NCI-H2029 (cell line): Measurements from ENCODE around the gene VWA8.

Experiments
- DNase-seq: peaks from one replicate; lab custom pipeline; 2025; lab: John Stamatoyannopoulos, UW

VWA8 gene

DNA sequence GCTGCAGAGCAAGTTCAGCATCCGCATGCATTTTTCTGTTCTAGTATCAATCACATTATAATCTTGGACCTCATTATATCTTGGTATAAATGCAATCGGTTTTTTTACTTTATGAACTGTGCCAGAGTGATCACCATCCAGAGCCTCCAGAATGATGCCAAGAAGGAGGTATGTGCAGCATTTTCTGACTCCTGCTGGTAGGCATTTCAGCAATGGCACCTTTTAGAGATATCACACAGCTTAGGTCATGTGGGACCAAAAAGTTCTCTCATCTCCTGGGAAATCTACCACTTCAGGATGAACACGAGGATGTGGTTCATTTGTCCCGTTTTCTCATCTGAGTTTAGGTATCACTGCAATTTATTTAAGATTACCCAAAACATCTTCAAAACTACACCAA is 220.4 kb downstream of the VWA8 start:
- no peak for DNase-seq

DNA sequence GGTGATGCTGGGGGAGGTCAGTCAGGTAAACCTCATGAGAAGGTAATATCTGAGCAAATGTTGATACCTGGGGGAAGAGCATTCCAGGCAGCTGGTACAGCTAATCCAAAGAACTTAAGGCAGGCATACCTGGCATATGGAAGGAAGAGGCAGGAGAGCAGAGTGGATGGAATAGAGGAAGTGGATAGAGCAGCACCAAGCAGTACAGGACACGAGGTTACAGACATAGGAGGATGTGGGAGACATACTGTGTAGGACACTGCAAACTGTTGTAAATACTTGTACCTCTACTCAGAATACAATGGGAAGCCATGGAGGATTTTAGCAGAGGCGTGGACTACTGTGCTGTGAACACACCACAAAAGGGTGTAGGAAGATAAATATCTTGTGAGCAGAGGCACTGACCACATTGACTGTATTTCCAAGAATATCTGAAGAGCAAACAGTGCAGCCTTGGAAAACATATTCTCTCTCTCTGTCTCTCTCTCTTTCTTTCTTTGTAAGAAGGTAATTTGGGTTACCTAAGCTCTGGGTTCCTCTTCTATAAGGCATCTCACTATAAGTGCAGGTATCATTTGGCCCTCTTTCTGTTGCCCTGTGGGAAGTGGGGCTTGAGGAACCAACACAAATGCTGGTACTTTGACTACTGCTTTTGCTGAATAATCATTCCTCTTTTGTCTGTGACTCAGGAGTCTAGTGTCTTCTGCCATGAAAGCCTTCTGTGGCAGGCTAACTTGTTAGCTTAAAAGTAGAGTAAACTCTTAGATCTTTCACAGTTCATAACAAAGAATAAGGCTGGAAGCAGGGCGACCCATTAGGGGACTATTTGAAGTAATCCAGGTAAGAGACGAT is 238.0 kb downstream of the VWA8 start:
- no peak for DNase-seq

DNA sequence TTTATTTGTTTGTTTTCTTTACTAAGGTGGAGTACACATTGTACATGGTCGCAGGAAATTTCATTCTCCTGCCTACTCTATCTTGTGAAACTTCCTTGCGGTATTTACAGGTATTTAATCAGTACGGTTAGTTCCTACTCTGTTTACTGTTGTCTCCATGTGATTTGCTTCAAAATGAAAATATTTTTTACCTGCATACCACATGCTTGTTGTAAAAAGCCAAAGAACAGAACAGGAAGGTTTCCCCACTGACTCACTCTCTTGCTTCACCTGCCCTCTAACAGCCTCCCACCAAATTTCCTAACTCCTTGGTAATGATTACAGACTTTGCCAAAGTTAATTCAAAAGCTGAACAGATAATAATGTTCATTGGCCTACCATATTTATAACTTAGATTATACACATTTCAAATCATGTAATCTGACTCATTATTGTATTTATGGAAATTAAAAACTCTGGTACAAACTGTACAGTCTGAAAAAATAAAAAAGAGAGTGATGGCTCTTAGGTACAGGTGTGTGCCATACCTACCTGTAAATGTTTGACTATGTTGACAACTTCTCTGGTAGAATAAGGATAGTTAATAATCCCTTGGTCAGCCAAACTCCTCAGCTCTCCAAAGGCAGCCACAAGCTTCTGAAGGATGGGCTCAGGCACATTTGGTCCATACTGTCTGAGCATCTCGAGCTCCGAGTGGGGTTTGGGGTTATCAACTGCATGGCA is 239.9 kb downstream of the VWA8 start:
- DNase-seq = no peak

DNA sequence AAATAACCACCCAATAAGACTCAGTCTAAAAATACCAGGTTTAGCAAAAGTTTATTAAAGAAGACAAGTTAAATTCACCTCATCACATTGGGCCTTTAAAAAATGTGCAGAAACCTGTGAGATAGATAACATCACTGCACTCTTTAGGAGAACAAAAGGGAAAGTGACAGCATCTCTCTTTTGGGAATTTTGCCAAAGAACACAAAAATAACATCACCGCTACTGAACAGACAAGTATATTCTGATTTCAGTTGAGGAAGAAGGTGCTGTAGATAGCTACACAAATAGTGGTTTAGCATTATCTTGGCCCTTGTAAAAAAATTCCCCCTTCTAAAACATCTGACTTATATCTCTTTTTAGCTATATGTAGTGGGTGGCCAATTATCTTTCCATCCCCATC is 244.7 kb downstream of the VWA8 start:
- DNase-seq = peak; percentile 14

DNA sequence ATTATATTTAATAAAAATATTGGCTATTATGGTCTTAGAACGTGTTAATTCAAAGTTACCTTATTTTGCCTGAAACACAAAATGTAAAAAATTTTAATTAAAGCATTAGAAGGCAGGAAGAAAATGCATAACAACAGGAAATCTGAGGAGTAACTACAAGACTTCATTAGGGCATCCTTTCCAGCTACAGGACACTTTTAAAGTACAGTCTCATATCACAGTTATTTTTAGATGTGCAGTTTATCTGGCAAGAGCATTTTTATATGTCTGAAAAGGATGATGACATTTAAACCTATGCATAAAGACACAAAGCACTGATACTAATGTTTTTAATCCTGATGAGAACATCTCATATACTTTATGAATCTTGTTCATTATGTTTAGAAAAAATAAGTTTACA is 247.5 kb downstream of the VWA8 start:
- no peak for DNase-seq

DNA sequence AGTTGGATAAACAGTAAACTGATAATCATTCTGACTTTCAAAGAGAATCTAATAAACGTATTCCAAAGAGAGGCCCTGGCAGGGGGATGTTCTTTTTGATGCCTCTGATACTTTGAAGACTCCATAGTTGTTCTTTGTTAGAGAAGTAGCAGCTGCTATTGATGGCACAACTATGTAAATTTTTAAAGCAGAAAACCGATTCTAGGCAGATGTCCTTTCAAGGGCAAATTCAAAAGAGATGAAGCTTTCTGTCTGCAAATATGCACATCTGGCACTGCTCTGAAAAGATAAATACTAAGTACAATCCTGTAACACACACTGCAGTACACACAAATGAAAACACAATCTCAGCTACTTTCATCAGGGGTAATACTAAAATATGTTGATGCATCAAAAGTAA is 250.1 kb downstream of the VWA8 start:
- no peak for DNase-seq

DNA sequence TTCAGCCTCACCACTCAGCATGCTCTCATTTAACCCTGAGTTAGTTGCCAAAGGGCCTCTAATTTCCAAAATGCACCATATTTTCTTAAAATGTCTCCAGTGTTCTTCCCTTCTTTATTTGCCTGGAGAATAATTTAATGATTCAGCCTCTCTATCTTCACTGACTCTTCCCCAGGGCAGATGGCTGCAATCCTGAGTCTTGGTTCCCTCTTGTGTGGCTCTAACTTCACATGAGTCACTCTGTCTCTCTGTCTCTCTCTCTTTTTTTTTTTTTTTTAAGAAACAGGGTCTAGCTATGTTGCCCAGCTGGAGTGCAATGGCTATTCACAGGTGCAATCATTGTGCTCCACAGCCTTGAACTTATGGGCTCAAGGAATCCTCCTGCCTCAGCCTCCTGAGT is 251.4 kb downstream of the VWA8 start:
- DNase-seq = no peak

DNA sequence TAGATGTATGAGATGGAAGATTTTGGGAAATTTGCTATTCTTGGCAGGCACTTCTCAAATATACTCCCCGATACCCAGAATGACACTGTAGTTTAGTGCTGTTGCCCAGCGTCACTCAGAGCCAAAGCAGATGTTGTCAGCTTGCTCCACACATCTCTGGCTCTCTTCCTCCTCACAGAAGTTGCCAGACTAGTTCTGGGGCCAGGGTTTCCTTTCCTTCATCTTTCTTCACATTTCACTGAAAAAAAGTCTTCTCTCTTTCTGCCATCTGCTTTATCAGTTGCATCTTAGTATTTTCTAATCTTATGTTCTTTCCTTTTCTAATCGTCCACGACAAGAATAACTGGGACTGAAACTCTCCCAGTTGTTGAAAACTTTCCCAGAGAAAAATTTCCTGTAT is 252.2 kb downstream of the VWA8 start:
- no peak for DNase-seq

DNA sequence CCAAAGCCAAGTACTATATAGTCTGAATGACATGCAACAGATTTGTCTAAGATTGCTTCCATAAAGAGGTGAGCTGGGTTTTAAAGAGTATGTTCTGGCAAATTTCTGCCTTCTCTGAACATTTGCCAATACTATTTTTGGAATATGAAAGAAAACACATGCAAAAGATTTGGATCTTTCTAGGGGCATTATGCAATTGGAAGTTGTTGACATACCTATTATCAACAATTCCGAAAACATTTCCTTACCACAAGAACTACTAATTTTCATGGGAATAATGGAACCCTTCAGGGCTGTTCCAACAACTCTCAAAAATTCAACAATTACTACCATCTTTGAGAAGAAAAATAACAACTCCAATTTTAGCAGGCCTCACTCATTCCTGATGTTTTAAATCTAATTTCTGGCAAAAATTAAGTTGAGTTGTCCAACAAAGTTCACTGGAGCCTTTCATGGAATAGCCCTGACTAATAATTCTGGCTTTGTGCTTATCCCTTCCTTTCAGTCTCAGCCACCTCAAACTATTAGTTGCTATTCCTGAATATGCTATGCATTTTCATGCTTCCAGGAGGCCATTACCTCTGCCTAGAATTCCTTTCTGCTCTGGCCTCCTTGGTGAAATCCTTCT is 253.6 kb downstream of the VWA8 start:
- DNase-seq = no peak

DNA sequence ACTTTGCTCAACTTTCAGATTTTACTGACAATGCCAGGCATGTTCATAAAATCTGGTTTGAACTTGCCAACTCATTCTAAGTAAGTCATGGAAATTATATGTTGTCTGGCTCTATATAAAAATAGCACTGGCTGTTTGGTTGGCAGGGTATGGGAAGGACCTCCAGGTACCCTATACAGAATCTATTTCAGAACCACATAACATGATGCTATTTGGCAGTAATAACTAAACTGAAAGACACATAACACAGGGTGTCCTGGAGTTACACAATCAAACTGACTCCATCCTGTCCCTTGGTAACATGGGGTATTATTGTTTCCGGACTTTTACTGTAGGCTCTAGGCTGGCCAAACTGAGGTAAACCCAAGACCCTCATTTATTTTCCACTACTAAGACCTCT is 254.8 kb downstream of the VWA8 start:
- no peak for DNase-seq

DNA sequence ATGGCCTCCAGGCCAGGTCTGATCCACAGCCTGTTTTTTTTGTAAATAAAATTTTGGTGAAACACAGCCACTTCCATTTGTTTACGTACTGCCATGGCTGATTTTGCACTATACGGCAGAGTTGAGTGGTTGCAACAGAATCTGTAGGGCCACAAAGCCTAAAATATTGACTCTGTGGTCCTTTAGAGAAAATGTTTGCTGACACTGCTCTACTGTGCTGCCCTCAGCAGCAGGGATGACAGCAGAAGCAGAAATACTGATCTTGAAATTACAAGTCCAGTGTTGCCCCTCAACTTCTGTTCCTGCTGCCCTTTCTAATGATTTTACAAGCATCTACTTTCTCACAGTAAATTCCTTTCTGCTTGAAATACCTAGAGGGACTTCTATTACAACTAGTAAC is 258.4 kb downstream of the VWA8 start:
- no peak for DNase-seq

DNA sequence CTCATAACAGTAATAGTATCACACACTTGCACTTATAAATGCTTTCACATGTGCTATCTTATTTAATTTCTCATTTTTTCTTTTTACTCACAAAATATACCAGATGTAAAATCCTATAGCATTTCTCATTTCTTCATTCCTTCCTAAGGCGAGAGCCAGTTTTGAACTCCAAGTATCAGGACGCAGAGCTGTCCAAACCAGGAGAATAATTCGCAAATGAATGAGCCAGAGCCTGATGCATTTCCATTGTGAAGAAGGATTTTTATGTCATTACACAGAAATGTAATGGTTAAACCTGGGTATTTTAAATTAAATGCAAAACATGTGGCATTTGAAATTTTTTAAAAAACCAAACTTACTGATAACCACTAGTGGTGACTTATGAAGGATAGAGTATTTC is 259.2 kb downstream of the VWA8 start:
- DNase-seq = no peak

DNA sequence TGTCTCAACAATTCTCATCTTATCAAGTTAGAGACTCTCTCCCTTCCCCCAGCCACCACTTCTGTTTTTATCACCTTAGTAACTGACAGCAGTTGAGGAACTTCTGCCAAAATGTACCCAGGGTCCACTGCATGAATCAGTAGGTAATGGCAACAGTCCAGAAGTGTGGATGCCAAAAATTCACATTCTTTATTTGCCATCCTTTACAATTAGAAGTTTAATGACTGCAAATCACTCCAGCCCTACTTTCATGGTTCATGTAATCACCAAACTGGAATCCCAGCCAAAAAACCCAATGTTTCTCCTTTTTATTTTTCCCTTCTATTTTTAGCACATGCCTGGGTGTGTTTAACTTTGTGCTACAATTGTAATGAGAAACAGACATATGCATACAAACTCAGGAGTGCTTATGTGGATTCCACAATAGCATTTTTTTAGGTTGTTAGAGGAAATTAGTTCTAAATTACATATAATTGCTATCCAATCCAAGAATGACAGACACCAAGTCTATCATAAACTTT is 260.1 kb downstream of the VWA8 start:
- peak; percentile 34 for DNase-seq

DNA sequence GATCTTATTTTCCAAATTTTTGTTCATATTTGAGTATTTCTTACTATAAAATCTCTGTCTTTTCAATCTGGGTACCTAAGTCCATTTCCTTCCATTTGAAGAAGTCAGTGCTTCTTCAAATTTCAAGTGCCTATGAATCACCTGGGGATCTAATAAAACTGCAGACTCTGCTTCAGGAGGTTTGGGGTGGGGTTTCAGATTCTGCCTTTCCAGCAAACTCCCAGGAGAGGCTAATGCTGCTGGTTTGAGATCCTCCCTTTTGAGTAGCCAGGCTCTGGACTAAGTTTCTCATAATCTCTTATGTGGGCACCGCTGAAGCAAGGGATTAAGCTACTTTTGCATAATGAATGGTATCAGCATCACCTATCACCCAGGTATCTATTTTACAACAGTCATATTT is 261.1 kb downstream of the VWA8 start:
- DNase-seq = no peak

DNA sequence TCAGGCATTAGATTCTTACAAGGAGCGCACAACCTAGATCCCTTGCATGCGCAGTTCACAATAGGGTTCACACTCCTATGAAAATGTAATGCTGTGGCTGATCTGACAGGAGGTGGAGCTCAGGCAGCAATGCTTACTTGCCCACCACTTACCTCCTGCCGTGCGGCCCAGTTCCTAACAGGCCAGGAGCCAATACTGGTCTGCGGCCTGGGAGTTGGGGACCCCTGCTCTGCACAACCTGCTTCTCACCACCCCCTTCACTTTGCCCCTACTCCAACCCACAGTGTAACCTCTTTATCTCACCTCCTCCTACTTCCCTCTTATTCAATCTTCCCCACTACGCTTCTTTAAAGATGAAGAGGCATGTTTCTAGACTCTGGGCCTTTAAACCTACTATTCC is 263.3 kb downstream of the VWA8 start:
- DNase-seq = no peak

DNA sequence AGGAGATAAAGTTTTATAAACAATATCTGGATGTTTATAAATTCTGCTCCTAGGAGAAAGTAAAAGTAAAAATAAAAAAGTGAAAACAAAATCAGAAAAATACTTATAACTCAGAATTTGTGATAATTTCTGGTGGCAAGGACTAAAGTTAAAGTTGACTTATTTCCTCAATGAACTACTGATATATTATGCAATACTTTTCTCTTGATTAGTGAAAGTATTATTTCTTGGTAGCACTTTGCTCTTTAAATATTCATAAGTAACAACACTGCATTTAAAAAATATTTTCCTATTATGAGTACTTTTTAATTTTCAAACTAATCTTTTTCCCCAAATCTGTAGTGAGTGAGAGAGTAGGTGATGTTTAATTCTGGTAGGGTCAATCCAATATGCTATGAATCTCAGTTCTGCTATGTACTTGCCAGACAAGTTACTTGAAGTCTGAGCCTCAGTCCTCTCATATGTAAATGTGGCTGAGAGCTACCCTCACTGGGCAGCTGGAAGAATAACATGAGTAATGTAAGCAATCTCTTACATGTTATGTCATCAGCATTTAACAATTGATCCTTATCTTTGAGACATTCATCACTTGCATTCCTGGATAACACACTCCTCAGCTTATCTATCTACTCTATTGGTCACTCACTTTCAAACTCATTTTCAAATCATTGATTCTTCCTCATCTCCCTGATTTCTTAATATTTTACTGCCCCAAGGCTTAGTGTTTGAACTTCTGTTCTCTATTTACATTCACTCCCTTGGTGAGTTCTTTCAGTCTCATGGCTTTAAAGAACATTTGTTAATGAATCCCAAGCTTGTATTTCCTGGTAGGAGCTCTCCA is 264.5 kb downstream of the VWA8 start:
- DNase-seq = no peak

DNA sequence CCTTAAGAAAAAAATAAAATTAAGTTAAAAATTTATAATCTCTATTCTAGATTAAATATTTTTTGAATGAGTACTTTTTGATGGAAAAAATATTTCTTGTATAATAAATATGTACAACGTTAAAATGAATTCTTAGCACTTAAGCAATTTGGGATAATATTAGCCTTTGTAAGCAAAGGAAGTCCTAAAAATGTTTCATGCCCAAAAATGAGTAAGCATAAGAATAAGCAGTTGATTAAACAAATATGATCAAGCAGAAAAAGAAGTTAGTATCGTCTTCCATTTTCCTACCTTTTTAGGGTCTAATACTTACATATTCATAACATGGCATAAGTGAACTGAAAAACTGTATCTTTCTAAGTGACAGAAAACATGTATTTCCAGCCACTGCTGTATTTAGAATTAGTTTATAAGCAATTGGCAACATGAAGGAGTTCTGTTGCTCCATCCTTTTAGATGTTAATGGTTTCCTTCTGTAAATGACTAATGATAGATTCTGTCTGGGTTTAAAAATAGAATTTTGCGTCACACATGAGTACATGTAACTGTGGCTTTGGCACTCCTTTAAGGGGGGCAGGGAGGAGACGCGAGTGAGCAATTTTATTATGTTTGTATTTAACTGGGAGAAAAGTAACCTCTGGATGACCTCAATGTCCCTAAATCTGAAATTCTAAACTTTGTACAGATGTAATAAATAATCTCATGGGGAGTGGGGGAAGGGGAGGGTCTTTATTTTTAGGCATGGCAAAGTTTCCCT is 266.2 kb downstream of the VWA8 start:
- DNase-seq = no peak

DNA sequence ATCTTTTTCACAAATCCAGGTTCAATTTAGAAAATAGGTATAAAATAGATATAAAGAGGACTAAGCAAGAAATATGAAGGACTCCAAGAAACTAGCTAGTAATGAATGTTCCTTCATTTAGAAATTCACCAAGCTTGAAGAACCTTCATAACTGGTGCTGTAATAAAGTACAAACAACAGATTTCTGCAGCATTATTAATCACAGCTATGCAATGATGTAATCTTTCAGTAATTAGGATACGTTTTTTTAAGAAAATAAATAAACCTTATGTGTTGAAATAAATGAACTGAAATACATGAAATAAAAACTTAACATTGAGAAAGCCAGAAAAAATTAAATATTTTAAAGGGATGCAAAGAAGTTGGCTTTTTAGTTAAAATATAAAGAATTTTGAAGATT is 267.5 kb downstream of the VWA8 start:
- no peak for DNase-seq

DNA sequence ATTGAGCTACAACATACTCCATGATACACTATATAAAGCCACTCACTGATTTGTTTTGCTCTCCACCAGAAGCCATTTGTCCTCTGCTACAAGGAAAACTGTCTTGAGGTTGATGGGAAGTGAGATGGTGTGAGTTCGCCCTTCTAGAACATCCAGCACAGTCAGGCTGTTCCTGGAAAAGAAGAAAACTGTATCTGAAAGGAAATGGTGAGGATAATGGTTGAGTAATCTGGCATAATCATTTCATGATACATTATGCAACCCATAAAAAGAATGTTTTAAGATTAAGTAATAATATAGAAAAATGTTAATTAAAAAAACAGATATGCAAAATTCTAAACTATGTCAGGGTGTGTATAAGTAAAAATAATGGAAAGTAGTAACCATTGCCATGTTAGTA is 269.6 kb downstream of the VWA8 start:
- no peak for DNase-seq

DNA sequence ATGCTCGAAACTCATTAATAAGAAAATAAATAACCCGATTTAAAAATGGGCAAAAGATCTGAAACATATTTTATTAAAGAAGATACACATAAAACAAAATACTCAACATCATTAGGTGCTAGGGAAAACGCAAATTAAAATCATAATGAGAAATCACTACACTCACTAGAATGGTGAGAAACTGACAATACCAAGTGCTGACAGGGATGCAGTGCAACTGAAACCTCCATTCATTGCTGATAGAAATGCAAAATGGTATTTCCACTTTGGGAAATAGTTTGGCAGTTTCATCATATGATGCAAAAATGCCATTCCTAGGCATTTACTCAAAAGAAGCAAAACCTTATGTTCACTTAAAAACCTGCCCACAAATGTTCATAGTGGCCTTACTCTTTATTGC is 278.1 kb downstream of the VWA8 start:
- DNase-seq = no peak

DNA sequence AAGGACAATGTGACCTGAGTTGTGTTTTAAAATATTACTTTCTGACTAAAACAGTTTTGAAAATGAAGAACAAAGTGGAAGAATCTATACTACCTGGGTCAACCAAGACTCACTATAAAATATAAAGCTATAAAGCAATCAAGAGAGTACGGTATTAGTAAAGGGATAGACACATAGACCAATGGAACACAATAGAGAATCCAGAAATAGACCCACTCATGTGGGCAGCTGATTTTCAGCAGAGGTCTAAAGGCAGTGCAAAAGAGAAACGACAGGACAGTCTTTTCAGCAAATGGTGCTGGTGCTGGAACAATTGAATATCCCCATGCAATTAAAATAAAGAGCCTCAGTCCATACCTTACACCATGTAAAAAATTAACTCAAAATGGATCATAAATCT is 278.9 kb downstream of the VWA8 start:
- DNase-seq = no peak
